Activated CD4-positive, alpha-beta memory T cell treated with anti-CD3 and anti-CD28 coated beads, Interleukin-2, amount 10 ng/mL, durations not matched to agents 7 days and 5 days (primary cell): Measurements from ENCODE around the gene RAD51B. TPM values are rescaled to one million over a fixed set of nuclear protein-coding genes. Genes with fewer than 3 reads are reported as not detected.
"Not testable (repeated sequence)": the region's sequence is repeated elsewhere in the genome, so short reads cannot be mapped to it uniquely, and the experiment has no call there.

Source experiments
- CTCF ChIA-PET: fragments of 350-600 bp; sonication (Branson Sonifier 250); formaldehyde crosslinking; loops from one replicate; lab custom pipeline; 2021; ENCODE audit warnings: antibody characterized with exemption, inconsistent platforms; lab: Charles Lee
- POLR2A ChIA-PET: fragments of 350-600 bp; sonication (Branson Sonifier 250); formaldehyde crosslinking; loops from one replicate; lab custom pipeline; 2021; ENCODE audit warnings: antibody characterized with exemption; lab: Charles Lee
- DNase-seq: peaks from one replicate; pipeline ENCODE4 v3.0.0-alpha.2; 2020
- H3K27ac Mint-ChIP-seq: one replicate; pipeline ENCODE4 v1.8.0; 2021; ENCODE audit warnings: mild to moderate bottlenecking, mixed read lengths
- H3K27me3 Mint-ChIP-seq: one replicate; pipeline ENCODE4 v1.8.0; 2021; ENCODE audit warnings: mixed read lengths
- H3K36me3 Mint-ChIP-seq: one replicate; pipeline ENCODE4 v1.8.0; 2021; ENCODE audit warnings: low read depth, mixed read lengths
- H3K4me1 Mint-ChIP-seq: one replicate; pipeline ENCODE4 v1.8.0; 2021; ENCODE audit warnings: mixed read lengths
- H3K4me3 Mint-ChIP-seq: one replicate; pipeline ENCODE4 v1.8.0; 2021; ENCODE audit warnings: mild to moderate bottlenecking, mixed read lengths
- H3K9me3 Mint-ChIP-seq: one replicate; pipeline ENCODE4 v1.8.0; 2021; ENCODE audit warnings: mixed read lengths
- total RNA-seq, 2 experiments: library from RNA; stranded (reverse); gene quantifications; one replicate each; pipeline ENCODE4 v1.2.3, GENCODE V29; 2021

RAD51B gene
- total RNA-seq, 2 experiments from 2014 or later, result 33.1 to 40.8 TPM

GRCh38 chr14:67815573-67816225, 3.9 kb upstream of the RAD51B start:
- POLR2A ChIA-PET, result interaction anchor here (0.7 to 2.7 kb wide), 10 partner anchors 9 to 1582 kb away, joined by 3 to 20 read pairs (median 4); partner anchors contain the start of genes ERH, RDH11, SLC39A9 and ZFP36L1
- H3K9me3 Mint-ChIP-seq, result peaks cover 3% of the 10 kb centered on the region
- DNase-seq, result no peak
- CTCF ChIA-PET, result interaction anchor here (1.4 kb wide), 1 partner anchor 456 kb away, joined by 3 read pairs; the partner anchor contains the start of genes ATP6V1D and EIF2S1
- H3K4me3 Mint-ChIP-seq, result peak overlapping the region; percentile 88
- H3K4me1 Mint-ChIP-seq, result peaks cover 46% of the 10 kb centered on the region
- H3K27ac Mint-ChIP-seq, result peak overlapping the region; percentile 86
- H3K36me3 Mint-ChIP-seq, result peaks cover 9% of the 10 kb centered on the region
- H3K27me3 Mint-ChIP-seq, result no peaks in the 10 kb centered on the region

DNA sequence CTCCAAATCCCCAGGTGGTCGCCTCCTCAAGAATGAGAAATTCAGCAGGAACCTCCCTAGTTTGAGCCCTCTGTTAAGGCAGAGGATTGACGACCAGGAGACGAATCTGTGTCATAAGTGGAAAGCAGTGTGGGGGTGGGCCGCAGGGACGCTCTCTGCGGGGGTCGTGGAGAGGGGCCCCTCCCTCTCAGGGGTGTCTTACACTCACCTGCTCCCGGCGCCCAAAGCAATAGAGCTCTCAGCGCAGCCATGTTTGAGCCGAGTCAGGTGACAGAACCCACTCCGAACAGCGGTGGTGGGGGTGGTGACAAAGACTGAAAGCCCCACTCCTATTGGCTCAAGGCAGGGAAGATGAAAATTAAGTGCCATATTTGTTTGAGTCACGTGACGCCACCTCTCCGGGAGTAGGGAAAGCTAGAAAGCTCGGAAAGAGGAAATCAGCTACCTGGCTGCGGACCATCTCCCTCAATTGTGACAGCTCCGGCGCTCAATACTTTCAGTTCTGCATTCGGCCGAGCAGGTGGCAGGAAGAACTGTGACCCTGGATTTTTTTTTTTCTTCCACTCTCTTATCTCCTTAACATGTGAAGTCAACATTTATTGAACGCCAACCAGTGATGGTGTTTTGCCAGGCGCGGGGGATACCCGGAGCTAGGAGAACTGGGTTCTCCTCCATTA, 3.1 kb upstream of the RAD51B start, which contains the start of gene ZFYVE26:
ZFYVE26 (minus strand) TSS at position 265 of the 677 bp plus-strand sequence. CDS start 627 bp downstream, outside the sequence.
- peak within 1 kb of the TSS; percentile 86 for H3K27ac Mint-ChIP-seq
- DNase-seq, result peak; percentile 93
- H3K4me1 Mint-ChIP-seq, result peaks cover 51% of the 10 kb centered on the region
- CTCF ChIA-PET, result interaction anchor here (0.8 to 1.4 kb wide), 2 partner anchors 457 to 1000 kb away, joined by 3 to 4 read pairs; partner anchors contain the start of genes ATP6V1D and EIF2S1
- peaks cover 3% of the 10 kb centered on the region for H3K9me3 Mint-ChIP-seq
- H3K36me3 Mint-ChIP-seq, result peaks cover 9% of the 10 kb centered on the region
- H3K27me3 Mint-ChIP-seq, result no peaks in the 10 kb centered on the region
- peak within 1 kb of the TSS; percentile 88 for H3K4me3 Mint-ChIP-seq
- POLR2A ChIA-PET, result interaction anchor here (0.9 to 2.7 kb wide), 15 partner anchors 10 to 1582 kb away, joined by 3 to 20 read pairs (median 4); partner anchors contain the start of genes ATP6V1D, EIF2S1, ERH and RDH11

DNA sequence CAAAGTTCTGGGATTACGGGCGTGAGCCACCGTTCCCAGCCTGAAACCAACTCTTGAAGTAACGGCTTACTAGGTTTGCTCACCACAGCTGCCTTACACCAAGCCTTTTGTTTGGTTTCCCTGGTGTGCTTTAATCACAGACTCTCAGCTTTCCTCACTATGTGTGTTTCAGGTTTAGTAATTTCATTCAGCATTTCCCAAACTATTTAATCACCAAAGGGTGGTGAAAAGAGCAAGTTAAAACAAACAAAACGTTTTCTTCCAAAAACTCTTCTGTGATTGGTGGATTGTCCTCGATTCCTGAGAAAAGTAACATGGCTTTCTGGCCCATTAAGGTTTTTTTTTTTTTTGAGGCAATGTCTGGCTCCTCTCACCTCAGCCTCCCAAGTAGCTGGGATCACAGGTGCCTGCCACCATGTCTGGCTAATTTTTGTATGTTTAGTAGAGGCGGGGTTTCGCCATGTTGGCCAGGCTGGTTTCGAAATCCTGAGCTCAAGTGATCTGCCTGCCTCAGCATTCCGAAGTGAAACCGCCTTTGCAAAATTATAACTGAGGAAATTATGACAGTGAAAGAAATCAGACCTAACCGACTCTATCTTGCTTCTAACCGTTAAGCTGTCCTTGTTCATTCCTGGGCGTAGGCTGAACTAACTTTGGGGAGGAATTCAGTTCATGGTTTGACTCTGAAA, 1.7 kb upstream of the RAD51B start:
- CTCF ChIA-PET, result no interaction called here
- DNase-seq, result no peak
- H3K4me3 Mint-ChIP-seq, result peak overlapping the region; percentile 58
- no peak overlapping the region for H3K27ac Mint-ChIP-seq
- peaks cover 5% of the 10 kb centered on the region for H3K36me3 Mint-ChIP-seq
- no peaks in the 10 kb centered on the region for H3K27me3 Mint-ChIP-seq
- POLR2A ChIA-PET, result interaction anchor here (0.8 to 2.7 kb wide), 2 partner anchors 12 to 144 kb away, joined by 3 to 20 read pairs; no protein-coding TSS in a partner anchor
- peaks cover 51% of the 10 kb centered on the region for H3K4me1 Mint-ChIP-seq
- peaks cover 3% of the 10 kb centered on the region for H3K9me3 Mint-ChIP-seq

- H3K4me3 Mint-ChIP-seq, result peak overlapping the region; percentile 58
- H3K9me3 Mint-ChIP-seq, H3K36me3 Mint-ChIP-seq, H3K27me3 Mint-ChIP-seq, CTCF ChIA-PET, POLR2A ChIA-PET, DNase-seq: not testable (repeated sequence)
- peaks cover 51% of the 10 kb centered on the region for H3K4me1 Mint-ChIP-seq
- H3K27ac Mint-ChIP-seq, result peak overlapping the region; percentile 41
Observed at GRCh38 chr14:67818476-67818875, 1.1 kb upstream of the RAD51B start.

DNA sequence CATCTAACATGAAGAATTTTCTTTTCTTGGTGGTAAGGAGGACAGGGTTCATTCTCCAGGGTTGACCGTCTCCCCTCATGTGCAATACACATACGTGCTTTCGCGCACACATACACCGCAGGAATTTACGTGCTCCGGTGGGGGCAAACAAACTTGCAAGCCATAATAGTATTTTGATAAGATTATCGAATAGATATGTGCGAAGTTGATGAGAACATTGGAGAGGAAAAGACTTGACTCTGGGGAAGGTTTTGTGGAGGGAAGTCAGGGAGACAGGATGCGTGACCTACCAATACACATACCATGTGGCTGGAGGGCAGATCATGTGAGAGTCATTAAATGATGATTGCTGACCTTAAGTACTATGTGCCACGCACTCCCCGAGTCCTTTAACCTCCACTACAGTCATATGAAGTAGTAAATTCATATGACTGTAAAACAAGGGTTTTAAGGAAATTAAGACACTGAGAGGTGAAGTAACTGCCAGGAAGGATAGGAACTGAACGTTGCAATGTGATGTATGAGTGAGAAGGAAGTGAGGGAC, 921 bp downstream of the RAD51B start:
- H3K4me3 Mint-ChIP-seq, result peak overlapping the region; percentile 99
- ChIA-PET POLR2A (interaction anchor here (0.6 to 1.2 kb wide), 6 partner anchors 15 to 970 kb away, joined by 3 to 5 read pairs (median 3); partner anchors contain the start of gene RDH11), CTCF (interaction anchor here (1.8 kb wide), 1 partner anchor 461 kb away, joined by 5 read pairs; the partner anchor contains the start of genes ATP6V1D and EIF2S1)
- H3K27me3 Mint-ChIP-seq, result no peaks in the 10 kb centered on the region
- DNase-seq, result no peak
- H3K27ac Mint-ChIP-seq, result peak overlapping the region; percentile 74
- peaks cover 34% of the 10 kb centered on the region for H3K4me1 Mint-ChIP-seq
- H3K9me3 Mint-ChIP-seq, result peaks cover 3% of the 10 kb centered on the region
- peaks cover 2% of the 10 kb centered on the region for H3K36me3 Mint-ChIP-seq

- no peak for DNase-seq
- ChIA-PET CTCF (no interaction called here), POLR2A (interaction anchor here (0.6 kb wide), 1 partner anchor 16 kb away, joined by 3 read pairs; no protein-coding TSS in a partner anchor)
- peaks cover 30% of the 10 kb centered on the region for H3K4me1 Mint-ChIP-seq
- H3K27me3 Mint-ChIP-seq, result no peaks in the 10 kb centered on the region
- peak overlapping the region; percentile 99 for H3K4me3 Mint-ChIP-seq
- peaks cover 3% of the 10 kb centered on the region for H3K9me3 Mint-ChIP-seq
- no peak overlapping the region for H3K27ac Mint-ChIP-seq
- H3K36me3 Mint-ChIP-seq, result peaks cover 7% of the 10 kb centered on the region
Observed at GRCh38 chr14:67821121-67821520, 1.5 kb downstream of the RAD51B start.

- H3K4me3 Mint-ChIP-seq, result no peak overlapping the region
- H3K4me1 Mint-ChIP-seq, result no peaks in the 10 kb centered on the region
- H3K27me3 Mint-ChIP-seq, result no peaks in the 10 kb centered on the region
- H3K9me3 Mint-ChIP-seq, result no peaks in the 10 kb centered on the region
- DNase-seq, result no peak
- ChIA-PET POLR2A (no interaction called here), CTCF (no interaction called here)
- no peak overlapping the region for H3K27ac Mint-ChIP-seq
- H3K36me3 Mint-ChIP-seq, result peaks cover 29% of the 10 kb centered on the region
Observed at GRCh38 chr14:67831113-67831512, 11.5 kb downstream of the RAD51B start.

DNA sequence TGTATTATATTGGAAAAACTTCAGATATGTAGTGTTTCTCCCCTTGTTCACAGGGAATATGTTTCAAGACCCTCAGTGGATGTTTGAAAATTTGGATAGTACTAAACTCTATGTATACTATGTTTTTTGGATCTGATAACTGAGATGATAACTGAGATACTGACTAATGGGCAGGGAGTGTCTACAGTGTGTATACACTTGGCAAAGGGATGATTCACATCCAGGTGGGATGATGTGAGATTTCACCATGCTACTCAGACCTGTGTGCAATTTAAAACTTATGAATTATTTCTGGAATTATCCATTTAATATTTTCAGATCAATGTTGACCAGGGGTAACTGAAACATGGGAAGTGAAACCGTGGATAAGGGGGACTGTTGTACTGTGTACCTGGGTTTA, 13.8 kb downstream of the RAD51B start:
- Mint-ChIP-seq H3K27ac (no peak overlapping the region), H3K4me3 (no peak overlapping the region), H3K4me1 (no peaks in the 10 kb centered on the region), H3K9me3 (no peaks in the 10 kb centered on the region), H3K36me3 (peaks cover 13% of the 10 kb centered on the region), H3K27me3 (no peaks in the 10 kb centered on the region)
- DNase-seq, result no peak
- CTCF ChIA-PET, result interaction anchor here (1.2 kb wide), 1 partner anchor 983 kb away, joined by 3 read pairs; no protein-coding TSS in a partner anchor
- POLR2A ChIA-PET, result interaction anchor here (0.6 to 1.2 kb wide), 2 partner anchors 17 to 1220 kb away, joined by 3 to 4 read pairs; partner anchors contain the start of gene ZFYVE26

- ChIA-PET CTCF (no interaction called here), POLR2A (no interaction called here)
- Mint-ChIP-seq H3K36me3 (peaks cover 6% of the 10 kb centered on the region), H3K4me3 (no peak overlapping the region), H3K9me3 (no peaks in the 10 kb centered on the region), H3K27ac (no peak overlapping the region), H3K4me1 (no peaks in the 10 kb centered on the region), H3K27me3 (no peaks in the 10 kb centered on the region)
- no peak for DNase-seq
Observed at GRCh38 chr14:67835596-67835995, 16.0 kb downstream of the RAD51B start.

- peaks cover 4% of the 10 kb centered on the region for H3K36me3 Mint-ChIP-seq
- DNase-seq, result peak; percentile 58
- ChIA-PET CTCF (interaction anchor here (0.8 kb wide), 2 partner anchors 20 to 133 kb away, joined by 3 read pairs; no protein-coding TSS in a partner anchor), POLR2A (no interaction called here)
- no peak overlapping the region for H3K4me3 Mint-ChIP-seq
- no peaks in the 10 kb centered on the region for H3K4me1 Mint-ChIP-seq
- no peak overlapping the region for H3K27ac Mint-ChIP-seq
- no peaks in the 10 kb centered on the region for H3K27me3 Mint-ChIP-seq
- H3K9me3 Mint-ChIP-seq, result no peaks in the 10 kb centered on the region
Observed at GRCh38 chr14:67837011-67837624, 17.5 kb downstream of the RAD51B start.

DNA sequence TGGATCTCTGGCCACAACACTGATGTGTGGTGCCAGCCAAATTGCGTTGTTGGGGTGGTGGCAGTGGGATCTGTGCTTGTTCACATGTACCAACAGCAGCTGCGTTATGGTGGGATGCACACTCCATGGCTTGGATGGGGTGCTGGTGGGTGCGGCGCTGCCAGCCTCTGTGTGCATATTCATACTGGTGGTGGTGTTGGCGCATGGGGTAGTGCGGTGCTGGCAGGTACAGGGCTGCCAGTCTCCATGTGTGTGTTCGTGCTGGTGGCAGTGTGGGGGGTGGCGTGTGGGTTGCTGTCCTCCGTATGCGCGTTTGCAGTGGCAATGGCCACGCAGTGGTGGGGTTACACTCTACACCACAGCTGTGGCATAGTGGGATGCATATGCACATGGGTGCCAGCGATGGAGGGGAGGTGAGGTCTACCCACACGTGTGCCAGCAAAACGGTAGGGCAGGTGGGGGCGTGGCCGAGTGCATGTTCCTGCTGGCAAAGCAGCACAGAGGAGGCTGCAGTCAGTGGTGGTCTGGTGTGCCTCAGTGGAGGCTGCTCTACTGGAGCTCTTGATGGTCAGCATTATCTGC, 26.5 kb downstream of the RAD51B start:
- Mint-ChIP-seq H3K27me3 (no peaks in the 10 kb centered on the region), H3K9me3 (peaks cover 6% of the 10 kb centered on the region), H3K4me3 (no peak overlapping the region), H3K27ac (no peak overlapping the region), H3K36me3 (peaks cover 20% of the 10 kb centered on the region), H3K4me1 (no peaks in the 10 kb centered on the region)
- ChIA-PET CTCF (no interaction called here), POLR2A (no interaction called here)
- no peak for DNase-seq
